Measurements from ENCODE around the gene TMTC4.
"Not testable (repeated sequence)": the region's sequence is repeated elsewhere in the genome, so short reads cannot be mapped to it uniquely, and the experiment has no call there.

TMTC4 gene

DNA sequence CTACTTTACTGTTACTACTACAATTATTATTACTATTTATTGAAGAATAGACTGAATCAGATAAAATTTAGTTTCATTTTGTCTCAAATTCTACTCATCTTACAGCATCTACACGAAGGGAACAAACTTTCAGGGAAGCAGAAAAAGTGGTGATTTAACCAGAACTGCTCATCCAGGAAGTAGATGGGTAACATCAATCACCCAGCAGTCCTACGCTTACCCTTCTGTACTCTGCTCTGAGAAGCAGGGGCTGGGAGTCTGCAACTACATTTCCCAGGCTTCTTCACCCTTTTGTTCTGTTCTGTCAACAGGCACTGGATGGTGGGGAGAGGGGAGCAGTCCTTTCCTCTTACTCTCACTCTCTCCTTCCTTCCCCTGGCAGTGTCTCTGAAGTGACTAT, 54.7 kb downstream of the TMTC4 start:
- no peak for DNase-seq

DNA sequence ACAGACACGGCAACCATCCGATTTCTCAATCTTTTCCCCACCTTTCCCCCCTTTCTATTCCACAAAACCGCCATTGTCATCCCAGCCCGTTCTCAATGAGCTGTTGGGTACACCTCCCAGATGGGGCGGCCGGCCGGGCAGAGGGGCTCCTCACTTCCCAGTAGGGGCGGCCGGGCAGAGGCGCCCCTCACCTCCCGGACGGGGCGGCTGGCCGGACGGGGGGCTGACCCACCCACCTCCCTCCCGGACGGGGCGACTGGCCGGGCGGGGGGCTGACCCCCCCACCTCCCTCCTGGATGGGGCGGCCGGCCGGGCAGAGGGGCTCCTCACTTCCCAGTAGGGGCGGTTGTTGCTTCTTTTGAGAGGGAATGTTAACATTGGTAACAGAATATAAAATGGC, 55.7 kb downstream of the TMTC4 start:
- not testable (repeated sequence) for DNase-seq

DNA sequence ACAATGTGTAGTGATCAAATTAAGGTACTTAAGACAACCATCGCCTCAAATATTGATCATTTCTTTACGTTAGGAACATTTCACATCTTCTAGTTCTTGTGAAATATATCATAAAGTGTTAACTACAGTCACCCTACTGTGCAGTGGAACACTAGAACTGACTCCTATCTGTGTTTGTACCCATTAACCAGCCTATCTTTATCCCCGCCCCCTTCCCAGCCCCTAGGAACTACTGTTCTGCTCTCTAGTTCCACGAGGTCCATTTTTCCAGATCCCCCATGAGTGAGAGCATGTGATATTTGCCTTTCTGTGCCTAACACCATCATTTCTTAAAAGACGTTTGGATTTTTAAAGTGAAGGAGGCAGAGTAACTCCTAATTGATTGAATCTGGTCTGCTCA, 61.6 kb downstream of the TMTC4 start:
- DNase-seq: no peak

DNA sequence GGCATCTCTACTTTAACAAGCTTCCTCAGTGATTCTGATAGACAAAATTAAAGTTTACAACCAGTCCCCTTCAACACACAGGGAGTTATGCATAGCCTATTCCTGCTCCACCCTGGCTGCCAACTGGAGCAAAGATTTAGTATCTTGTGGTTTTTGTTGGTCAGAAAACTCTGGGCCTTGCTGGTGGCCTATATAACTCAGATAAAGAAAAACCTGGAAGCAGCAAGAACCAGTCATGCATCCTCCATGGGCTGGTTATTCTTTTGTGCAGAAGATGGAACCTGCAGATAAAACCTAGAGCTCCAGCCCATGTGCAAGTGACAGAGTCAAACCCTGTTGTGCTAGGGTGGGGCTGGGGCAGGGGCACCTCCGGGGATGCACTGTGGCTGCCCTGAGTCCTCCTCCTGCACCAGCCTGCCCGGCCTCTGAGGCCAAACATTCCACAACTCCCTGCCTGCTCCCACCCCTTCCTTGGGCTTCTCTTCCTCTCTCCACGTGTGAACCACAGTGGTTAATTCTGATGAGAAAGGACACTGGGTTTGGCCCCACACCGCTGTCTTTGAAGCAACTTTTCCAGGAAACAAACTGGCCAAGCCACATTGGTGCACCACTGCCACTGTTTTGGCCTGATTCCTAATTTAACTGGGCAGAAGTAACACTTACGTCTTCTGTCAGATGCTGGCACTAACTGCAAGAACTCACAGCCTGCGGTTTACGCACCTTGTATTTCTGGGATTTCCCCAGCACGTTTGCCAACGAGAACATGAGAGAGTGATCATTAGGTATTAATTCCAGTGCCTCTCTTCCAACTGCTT, 62.7 kb downstream of the TMTC4 start:
- no peak for DNase-seq

DNA sequence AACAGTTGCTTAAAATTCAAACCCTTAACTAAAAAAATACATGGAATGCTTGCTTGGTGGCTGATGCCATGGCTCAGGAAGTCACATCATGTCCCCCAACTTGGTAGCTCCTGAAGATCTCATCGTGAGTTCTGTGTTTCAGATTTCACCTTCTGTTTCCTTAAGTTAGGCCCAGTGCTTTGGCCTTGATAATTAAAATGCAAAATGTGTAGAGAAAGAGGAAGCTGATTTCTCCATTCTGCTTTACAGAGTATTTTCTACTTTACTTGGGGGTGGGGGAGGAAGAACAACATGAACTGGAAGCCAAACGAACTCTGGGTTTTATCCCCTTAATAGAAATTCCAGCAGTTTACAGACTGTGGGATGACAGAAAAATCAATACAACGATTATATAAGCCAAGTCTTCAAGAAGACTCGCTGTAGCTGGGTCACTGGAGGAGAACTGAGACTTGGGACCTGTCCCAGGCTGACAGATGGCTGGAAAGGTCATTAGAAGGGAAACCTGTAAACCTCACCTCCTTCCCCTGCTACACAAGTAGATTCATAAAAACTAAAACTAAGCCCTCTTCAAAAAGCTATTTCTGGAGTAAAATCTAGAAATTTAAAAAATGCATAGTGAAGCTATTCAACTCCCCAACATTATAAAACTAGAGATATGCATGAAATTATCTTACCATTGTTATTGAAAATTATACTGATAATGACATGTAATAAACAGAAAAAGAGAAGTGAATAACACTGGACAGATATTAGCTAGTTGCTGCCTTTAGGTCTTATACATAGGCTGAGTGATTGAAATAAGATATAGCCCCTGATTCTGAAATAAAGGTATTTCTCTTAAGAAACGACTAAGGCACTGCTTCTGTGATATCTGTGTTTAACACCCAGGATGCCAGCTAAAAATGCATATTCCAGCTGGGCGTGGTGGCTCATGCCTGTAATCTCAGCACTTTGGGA, 63.9 kb downstream of the TMTC4 start:
- peak; percentile 29 to 79 for DNase-seq

DNA sequence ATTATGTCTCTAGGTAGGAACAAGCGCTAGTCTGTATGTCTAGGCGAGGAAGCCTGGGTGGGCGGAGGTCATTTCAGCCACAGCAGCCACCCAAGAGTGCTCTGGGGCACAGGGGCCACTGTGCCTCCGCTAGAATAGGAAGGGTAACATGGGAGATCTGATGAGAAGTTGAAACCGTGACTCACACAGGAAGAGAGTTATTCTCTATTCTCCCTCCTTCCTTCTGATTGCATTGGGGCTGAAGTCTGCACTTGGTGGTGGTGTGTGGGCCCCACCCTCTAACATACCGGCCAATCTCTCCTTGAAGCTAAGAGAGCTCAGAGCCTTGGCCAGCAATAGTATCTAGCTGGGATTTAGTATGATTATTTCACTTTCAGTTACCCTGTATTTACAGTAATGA, 65.7 kb downstream of the TMTC4 start:
- no peak for DNase-seq

DNA sequence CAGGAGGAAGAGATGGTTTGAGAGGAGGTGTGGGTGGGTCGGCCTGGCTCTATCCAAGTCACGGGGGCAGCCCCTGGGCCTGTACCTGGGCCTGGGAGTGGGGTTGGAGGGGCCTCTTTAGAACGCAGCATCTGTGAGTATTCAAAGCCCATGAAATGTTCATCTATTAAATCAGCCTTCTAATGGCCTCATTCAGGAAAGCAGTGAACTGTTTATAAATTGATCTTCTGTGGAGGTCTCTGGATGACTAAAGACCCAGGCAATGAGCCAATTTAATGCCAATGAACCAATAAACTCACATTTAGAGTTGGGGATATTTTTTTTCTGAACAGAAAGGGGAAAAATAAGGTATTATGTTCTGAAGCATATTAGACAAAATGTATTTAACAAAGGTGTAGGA, 66.1 kb downstream of the TMTC4 start:
- no peak for DNase-seq

DNA sequence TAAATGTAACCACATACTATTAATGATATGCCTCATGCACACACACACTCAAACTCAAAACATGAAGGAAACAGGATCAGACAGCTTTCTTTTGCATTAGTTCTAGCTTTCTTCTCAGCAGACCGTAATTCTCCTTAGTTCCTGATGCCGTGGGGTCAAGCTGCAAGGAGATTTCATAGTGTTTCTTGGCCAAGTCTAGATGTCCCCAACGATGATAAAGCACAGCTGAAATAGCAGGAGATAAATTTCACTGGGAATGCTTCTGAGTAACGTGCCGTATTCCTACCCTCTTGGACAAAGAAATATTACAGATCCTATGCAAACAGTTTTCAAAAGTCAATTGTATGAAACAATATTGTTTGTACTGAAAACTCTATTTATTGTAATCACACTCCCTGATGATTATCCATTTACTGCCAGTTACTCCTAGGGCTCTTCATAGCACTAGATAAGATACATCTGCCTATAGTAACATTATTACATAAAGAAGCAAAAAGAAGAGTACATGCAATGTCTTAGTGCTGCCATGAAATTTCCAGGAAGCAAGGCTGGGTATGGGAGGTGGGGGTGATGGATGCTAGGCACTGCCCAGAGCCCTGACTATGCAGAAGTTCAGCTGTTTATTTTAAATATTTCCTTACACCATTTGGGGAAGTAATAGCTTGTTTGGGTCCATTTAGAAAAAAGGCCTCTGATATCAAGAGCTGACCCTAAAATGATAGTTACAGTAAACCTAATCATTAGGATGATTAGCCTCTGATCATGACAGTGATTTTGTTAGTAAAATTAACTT, 69.5 kb downstream of the TMTC4 start:
- no peak for DNase-seq

DNA sequence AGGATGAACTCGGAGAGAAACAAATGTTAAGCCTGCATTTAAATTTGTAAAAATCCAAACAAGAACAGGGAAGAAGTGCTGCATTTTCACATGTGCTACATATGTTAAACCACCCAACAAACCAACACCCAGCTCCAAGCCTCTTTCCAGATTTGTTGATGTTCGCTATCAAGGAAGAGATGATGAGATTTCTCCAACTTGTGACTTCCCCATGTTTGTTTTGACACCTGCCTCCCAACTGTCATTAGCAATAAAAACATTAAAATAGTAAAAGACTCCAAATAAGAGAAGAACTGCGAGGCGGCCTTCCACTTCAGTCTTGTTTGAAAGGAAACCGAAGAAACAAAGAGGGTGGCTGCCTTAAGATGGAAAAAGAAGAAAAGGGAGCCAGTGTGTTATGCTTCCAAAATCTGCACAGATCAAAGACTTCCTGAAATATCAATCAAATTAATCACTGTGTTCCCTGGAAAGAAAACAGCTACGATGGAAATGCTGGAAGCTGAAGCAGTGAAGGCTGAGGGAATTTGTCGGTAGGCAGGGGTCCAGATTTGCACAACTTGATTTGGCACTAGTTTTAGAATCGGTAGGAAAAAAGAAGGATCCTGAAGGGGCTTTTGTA, 72.0 kb downstream of the TMTC4 start:
- no peak for DNase-seq

DNA sequence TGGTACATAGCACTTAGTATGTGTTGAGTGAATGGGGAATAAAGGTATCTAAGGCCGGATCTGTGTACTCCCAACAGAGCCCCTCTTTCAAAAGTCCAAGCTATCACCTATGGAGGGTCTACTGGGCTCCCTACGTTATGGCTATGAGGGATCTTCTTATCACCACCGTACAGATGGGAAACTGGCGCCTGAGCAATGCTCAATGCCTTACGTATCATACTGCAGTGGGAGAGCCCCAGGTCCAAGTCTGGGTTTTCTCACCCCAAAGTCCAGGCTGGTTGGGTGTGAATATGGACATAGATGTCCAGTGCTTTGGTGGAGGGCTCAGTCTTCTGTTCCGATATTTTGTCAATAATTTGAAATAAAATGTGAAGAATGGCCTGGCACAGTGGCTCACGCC, 72.9 kb downstream of the TMTC4 start:
- DNase-seq: no peak

DNA sequence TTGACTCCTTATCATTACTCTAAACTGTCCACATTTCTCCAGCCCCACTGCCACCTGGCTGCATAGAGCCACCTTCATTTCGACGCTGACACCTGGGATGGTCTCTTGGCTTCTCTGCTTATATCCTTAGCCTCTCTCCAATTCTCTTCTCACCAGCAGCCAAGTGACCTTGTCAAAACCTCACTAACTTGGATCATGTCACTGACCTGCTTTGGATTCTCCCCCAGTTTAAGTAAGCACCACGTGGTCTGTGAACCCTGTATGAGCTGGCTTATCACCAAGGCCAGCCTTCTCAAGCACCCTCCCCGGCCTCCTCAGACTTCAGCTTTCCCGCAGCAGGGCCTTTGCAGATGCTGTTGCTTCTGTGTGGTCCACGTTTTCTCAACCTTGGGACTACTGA, 73.7 kb downstream of the TMTC4 start:
- DNase-seq: no peak

DNA sequence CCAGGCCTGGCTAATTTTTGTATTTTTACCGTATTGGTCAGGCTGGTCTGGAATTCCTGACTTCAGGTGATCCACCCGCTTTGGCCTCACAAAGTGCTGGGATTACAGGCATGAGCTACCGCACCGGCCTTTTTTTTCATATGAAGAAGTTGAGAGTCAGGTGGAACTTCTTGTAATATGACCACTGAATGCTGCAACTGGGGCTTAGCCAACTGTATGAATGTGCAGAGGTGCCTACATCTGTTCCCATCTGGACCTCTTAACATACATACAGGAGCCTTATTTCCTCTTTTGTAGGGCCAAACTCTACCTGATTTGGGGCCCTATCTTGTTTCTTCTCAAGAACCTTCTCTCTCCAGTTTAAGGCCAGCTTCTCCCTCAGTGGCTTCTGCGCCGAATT, 74.1 kb downstream of the TMTC4 start:
- DNase-seq: no peak

DNA sequence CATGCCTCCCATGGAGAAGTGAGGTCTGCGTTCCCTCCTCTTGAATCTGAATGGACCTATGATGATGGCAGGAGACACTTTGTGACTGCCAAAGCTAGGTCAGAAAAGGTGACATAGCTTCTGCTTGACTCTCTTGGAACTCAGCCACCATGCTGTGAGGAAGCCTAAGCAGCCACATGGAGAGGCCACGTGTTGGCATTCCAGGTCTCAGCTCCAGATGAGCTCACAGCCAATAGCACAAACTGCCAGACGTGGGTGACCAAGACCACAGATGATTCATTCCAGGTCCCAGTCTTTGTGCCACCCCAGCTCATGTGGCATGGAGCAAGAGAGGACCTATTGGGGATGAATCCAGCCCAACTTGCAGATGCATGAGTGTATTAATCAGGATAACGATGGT, 77.3 kb downstream of the TMTC4 start:
- DNase-seq: no peak

DNA sequence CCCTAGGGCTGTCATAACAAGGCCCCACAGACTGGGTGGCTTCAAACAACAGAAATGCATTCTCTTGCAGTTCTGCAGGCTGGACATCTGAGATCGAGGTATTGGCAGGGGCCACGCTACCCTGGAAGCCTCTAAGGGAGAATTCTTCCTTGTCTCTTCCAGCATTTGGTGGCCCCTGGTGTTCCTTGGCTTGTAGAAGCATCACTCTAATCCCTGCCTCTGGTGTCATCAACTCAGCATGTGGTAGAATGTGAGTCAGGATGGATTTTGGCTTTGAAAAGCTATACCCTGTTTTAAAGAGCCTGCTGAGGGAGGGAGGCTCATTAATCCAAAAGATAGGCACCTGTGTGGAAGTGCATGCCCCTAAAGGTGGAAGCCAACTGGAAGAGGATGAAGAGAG, 78.1 kb downstream of the TMTC4 start:
- DNase-seq: no peak

DNA sequence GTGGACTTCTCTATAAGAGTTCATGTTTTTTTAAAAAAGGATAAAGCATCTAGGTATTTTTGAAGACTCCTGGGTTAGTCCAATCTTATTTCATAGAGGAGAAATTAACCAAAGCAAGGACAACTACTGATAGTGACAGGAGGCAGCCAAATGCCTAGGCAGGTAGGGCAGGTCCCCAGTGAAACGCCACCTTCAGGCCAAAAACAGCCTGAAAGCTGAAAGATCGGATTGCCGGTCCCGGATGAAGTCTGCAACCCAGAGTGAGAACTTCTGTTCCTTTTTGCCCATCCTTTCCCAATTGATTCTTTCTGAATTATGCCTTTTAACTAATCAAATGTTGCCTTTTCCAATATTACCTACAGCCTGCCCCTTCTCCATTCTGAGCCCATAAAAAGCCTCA, 79.9 kb downstream of the TMTC4 start:
- DNase-seq: no peak

DNA sequence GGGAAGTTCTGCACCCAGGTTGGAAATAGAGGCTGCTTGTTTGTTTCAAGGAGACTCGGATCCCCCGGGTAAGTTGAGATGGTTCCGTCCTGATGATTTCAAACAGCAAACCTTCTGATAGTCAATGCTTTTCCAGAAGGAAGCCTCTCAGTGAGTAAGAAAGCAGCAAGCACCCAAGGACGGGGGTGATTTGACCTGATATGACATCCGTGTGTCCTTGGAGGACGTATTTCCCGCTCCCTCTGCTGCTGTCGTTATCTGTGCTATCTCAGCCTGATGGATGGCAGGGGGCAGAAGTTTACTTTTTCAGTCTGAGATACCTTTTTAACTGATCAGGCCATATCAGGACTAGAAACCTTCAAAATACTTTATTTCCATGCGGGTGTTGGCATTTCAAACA, 80.3 kb downstream of the TMTC4 start:
- DNase-seq: no peak

DNA sequence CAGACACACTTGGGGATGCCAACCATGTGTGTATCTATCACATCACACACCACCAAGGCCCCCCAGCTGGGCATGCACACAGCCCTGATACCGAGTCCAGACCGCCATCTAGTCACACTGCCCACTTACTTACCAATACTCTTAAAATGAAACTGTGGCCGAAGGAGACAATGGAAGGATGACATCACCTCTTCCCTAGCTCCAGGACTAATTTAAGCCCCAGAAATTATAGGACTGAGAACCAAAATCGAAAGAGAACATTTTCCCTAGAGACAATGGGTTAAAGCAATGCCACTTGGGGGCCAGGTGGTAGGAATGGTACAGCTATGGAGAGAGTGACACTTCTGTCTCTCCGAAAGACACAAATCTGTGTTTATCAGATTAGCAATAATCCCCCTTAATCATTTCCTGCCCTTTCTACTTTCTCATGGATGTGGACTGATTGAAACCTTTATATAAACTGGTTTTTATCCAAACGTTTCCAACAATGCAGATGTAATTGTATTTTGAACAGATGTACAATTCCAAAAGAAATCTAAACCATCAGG, 85.3 kb downstream of the TMTC4 start:
- no peak for DNase-seq

DNA sequence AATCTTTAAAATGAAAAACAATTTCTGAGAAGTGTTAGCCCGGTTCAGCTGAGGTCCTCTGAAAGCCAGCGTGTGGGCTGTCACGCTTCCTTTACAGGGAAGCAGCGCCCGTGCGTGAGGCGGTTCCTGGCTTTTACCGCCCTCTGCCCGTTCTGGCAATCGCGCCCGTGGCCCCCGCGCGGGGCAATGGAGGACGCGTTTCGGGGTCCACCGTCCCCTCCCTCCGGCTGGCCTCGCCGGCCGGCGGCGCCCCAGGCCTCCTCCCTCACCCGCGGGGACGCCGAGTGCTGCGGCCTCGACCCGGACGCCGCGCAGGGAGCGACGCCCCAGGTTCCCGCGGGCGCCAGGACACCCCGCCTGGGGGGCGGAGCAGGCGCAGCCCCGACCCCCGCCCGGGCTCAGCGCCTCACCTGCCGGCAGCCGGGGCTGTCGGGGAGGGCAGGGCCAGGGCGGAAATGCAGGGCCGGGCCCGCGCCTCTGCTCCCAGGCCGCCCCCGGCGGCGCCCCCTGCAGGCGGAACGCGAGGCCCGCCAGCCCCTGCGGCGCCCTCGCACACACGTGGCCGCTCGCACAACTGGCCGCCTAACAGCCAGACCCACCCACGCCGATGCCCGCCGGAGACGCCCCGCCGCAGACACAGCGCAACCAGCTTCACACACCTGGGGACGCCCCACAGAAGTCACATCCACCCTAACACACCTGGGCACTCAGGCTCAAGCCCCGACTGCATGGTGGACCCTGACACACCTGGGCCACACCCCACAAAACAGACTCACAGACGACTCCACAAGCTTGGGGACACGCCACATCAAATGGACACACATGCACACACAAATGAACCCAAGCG, 86.0 kb downstream of the TMTC4 start, which contains the start of gene GGACT:
GGACT (minus strand) TSS at position 459 of the 847 bp plus-strand sequence. CDS start 56,198 bp downstream, outside the sequence.
- DNase-seq: no peak

DNA sequence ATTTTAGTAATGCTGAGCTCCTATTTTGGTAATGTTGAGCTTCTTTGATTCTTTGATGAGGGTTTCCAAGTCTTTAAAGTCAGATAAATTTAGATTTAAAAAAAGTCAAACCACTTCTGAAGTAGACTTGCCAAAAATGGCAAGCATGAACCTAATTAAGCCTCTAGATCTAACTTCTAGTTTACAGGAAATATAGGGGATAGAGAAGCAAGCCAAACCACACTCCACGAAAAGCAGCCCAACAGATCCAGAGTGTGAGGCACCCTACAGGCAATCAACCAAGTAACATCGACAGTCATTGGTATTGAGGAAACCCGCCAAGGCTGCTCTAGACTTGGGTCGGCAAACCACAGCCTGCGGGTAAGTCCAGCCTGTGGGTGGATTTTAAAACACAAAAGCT, 89.7 kb downstream of the TMTC4 start:
- DNase-seq: no peak

DNA sequence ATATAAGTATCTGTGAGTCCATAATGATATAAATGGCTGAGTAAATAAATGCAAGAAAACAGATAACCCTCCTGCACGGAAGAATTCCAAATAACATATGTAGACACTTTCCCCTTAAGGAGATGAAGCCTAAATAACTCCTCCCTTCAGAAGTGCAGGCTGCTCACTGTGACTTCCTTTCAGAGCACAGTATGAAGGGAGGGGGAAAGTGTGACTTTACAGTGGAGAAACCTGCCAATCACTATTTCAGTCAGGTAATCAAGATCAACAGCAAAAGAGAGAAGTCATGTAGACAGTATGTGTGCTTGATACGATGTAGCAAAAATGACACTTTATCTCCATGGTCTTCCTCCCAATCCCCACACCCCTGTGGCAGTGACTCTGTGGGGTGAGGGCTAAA, 93.1 kb downstream of the TMTC4 start:
- DNase-seq: no peak

DNA sequence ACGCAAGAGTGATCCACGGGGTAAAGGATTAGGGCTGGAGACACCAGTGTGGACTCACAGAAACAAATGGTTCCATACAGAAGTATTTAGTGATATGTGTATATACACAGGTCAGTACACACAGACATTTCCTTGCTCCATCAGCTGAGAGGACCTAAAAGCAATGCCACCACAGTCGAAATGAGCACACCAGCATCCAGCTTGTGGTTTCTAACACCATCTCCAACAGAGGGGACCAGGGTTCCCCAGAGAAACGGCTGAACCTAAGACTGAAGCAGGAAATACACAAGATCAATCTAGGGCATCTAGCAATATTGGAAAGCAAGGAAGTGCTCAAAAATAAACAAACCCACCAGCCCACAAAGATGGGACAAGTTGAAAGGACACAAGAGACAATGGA, 93.6 kb downstream of the TMTC4 start:
- DNase-seq: no peak

All from cerebellar nuclear complex (tissue), 1 donor.